Measurements from ENCODE around the gene CREM. TPM values are rescaled to one million over a fixed set of nuclear protein-coding genes. Genes with fewer than 3 reads are reported as not detected.

CREM gene
- total and polyA plus RNA-seq, 2 donors from 2014 or later = 41.3 to 43.9 TPM

DNA sequence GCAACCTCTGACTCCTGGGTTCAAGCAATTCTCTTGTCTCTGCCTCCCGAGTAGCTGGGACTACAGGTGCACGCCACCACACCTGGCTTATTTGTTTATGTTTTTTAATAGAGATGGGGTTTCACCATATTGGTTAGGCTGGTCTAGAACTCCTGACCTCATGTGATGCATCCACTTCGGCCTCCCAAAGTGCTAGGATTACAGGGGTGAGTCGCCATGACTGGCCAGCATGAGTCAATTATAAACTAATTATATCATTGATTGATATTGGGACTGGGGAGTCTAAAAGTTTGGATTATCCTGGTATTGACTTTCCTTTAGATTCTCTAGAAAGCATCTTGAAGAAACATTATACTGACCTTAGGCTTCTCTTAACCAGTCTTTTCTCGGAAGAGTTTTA is 135.8 kb downstream of the CREM start:
- H3K9me3 ChIP-seq (ENCODE audit: control insufficient read depth in 2 of 3, insufficient read depth in 1 of 3, low read length in 3 of 3) = peaks cover 0 to 2% (median 0%) of the 10 kb centered on the region in 3 donors
- H3K4me3 ChIP-seq (ENCODE audit: low read length in 3 of 3) = no peak overlapping the region
- TF ChIP-seq, protein P1, sequence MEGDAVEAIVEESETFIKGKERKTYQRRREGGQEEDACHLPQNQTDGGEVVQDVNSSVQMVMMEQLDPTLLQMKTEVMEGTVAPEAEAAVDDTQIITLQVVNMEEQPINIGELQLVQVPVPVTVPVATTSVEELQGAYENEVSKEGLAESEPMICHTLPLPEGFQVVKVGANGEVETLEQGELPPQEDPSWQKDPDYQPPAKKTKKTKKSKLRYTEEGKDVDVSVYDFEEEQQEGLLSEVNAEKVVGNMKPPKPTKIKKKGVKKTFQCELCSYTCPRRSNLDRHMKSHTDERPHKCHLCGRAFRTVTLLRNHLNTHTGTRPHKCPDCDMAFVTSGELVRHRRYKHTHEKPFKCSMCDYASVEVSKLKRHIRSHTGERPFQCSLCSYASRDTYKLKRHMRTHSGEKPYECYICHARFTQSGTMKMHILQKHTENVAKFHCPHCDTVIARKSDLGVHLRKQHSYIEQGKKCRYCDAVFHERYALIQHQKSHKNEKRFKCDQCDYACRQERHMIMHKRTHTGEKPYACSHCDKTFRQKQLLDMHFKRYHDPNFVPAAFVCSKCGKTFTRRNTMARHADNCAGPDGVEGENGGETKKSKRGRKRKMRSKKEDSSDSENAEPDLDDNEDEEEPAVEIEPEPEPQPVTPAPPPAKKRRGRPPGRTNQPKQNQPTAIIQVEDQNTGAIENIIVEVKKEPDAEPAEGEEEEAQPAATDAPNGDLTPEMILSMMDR (IDR thresholded peaks at IDR 0.05; ENCODE audit: borderline replicate concordance, extremely low read depth, insufficient read depth) = no peak
- FAIRE-seq (no peak), DNase-seq (no peak)
- no peaks in the 10 kb centered on the region for H3K36me3 ChIP-seq (ENCODE audit: control insufficient read depth in 2 of 3, insufficient read depth in 3 of 3, low read length in 3 of 3)
- peaks cover 0 to 6% (median 0%) of the 10 kb centered on the region in 3 donors for H3K4me1 ChIP-seq (ENCODE audit: control insufficient read depth in 2 of 3, insufficient read depth in 2 of 3, low read depth in 1 of 3, low read length in 3 of 3)
- no peak overlapping the region for H3K9ac ChIP-seq (ENCODE audit: low read length in 3 of 3)
- intact Hi-C loops (cut with DNase I) = no loop called here
- H3K27me3 ChIP-seq (ENCODE audit: control insufficient read depth, insufficient read depth, low read length) = no peaks in the 10 kb centered on the region
- H3K27ac ChIP-seq (ENCODE audit: low read depth in 2 of 2, low read length in 2 of 2) = no peak overlapping the region

Small RNA genes within 50 kb of the gene (microRNA-seq; reads per million reads assigned to microRNA genes)
- not detected for gene MIR3611

Other genes starting within 250 kb of the CREM start
- gene CUL2, start 36.5 kb upstream of the CREM start, total RNA-seq = 25.9 TPM
- 14.5 TPM for gene CUL2, start 36.5 kb upstream of the CREM start, polyA plus RNA-seq (ENCODE audit: insufficient read depth, low read depth, low replicate concordance)
- gene CCNY, start 209.7 kb downstream of the CREM start, total RNA-seq = 77.2 TPM
- gene CCNY, start 209.7 kb downstream of the CREM start, polyA plus RNA-seq (ENCODE audit: insufficient read depth, low read depth, low replicate concordance) = 45.6 TPM